GM12878 (cell line): Measurements from ENCODE around the gene PFKFB2. TPM values are rescaled to one million over a fixed set of nuclear protein-coding genes. Genes with fewer than 3 reads are reported as not detected.

ENCODE experiments used
- ATAC-seq: fragments of 200-7000 bp; cut with Tn5 transposase; 3 replicates; pipeline ENCODE4 v1.9.1; 2020; ENCODE audit warnings: mild to moderate bottlenecking, moderate library complexity
- BruUV-seq: library from RNA; stranded (reverse); fragments of 400-500 nt; replicated peaks from 2 replicates; lab custom pipeline; 2021; lab: Mats Ljungman, UMichigan
- CTCF ChIA-PET: fragments of 300-600 bp; sonication (Branson Sonifier 250); formaldehyde crosslinking; extraction: SDS; loops from one replicate; lab custom pipeline; 2021; ENCODE audit warnings: inconsistent platforms; lab: Yijun Ruan, JAX
- POLR2A ChIA-PET: fragments of 350-600 bp; formaldehyde crosslinking; extraction: SDS; loops from one replicate; lab custom pipeline; 2021; ENCODE audit warnings: inconsistent platforms; lab: Charles Lee
- RAD21 ChIA-PET: fragments of 300-600 bp; sonication (Branson Sonifier 250); formaldehyde crosslinking; loops from one replicate; lab custom pipeline; 2023; ENCODE audit warnings: antibody characterized with exemption; ENCODE audit not compliant: unreplicated experiment; lab: Charles Lee
- SMC1A ChIA-PET: fragments of 300-600 bp; sonication (Branson Sonifier 250); formaldehyde crosslinking; loops from one replicate; lab custom pipeline; 2023; ENCODE audit not compliant: unreplicated experiment, uncharacterized antibody; lab: Charles Lee
- DNase-seq: peaks from one replicate; pipeline ENCODE4 v3.0.0-alpha.2; 2011; ENCODE audit warnings: low read depth, low spot score
- FAIRE-seq: peaks from 3 replicates; lab custom pipeline; 2011; peaks lifted over from hg19 to GRCh38; lab: Jason Lieb, UNC
- H2AFZ ChIP-seq: 2 replicates; pipeline ENCODE4 v1.6.0; 2011; ENCODE audit warnings: low read depth, low read length, control low read depth; ENCODE audit not compliant: control insufficient read depth
- H3K27ac ChIP-seq: 2 replicates; pipeline ENCODE4 v1.5.1; 2011; ENCODE audit warnings: control low read depth; ENCODE audit not compliant: control insufficient read depth, insufficient read depth
- H3K27me3 ChIP-seq, 2 experiments: replicated peaks in 1 of 2; 2 replicates each; pipeline versions ENCODE4 v1.6.0 to v1.6.1; 2011; ENCODE audit warnings: low read length in 1 of 2; ENCODE audit not compliant: control insufficient read depth in 2 of 2, insufficient read depth in 2 of 2
- H3K36me3 ChIP-seq, 2 experiments: 2 replicates each; pipeline ENCODE4 v1.5.1; 2011; ENCODE audit warnings: low read length in 1 of 2; ENCODE audit not compliant: control insufficient read depth in 2 of 2, insufficient read depth in 2 of 2
- H3K4me1 ChIP-seq: 2 replicates; pipeline ENCODE4 v1.6.1; 2011; ENCODE audit warnings: mild to moderate bottlenecking, low read length, moderate library complexity, mixed read lengths; ENCODE audit not compliant: control insufficient read depth, insufficient read depth
- H3K4me2 ChIP-seq: 2 replicates; pipeline ENCODE4 v1.6.0; 2011; ENCODE audit warnings: control low read depth; ENCODE audit not compliant: control insufficient read depth, insufficient read depth
- H3K4me3 ChIP-seq: fragments of 200-600 bp; sonication (generic); 2 replicates; pipeline ENCODE4 v1.5.1; 2016
- H3K79me2 ChIP-seq: 2 replicates; pipeline ENCODE4 v1.6.0; 2011; ENCODE audit warnings: low read length; ENCODE audit not compliant: control insufficient read depth, insufficient read depth
- H3K9ac ChIP-seq: 2 replicates; pipeline ENCODE4 v1.8.0; 2011; ENCODE audit warnings: low read length, control low read depth, mixed read lengths; ENCODE audit not compliant: control insufficient read depth, insufficient read depth
- H3K9me3 ChIP-seq: replicated peaks from 3 replicates; pipeline ENCODE4 v1.5.1; 2011; ENCODE audit warnings: mild to moderate bottlenecking, low read length; ENCODE audit not compliant: control insufficient read depth, insufficient read depth
- H4K20me1 ChIP-seq: 2 replicates; pipeline ENCODE4 v1.6.0; 2011; ENCODE audit not compliant: control insufficient read depth, insufficient read depth
- CBX5 ChIP-seq: sonication (generic); IDR thresholded peaks from 2 replicates; pipeline ENCODE4 v1.6.1; 2016; ENCODE audit warnings: low read depth, moderate library complexity, mild to moderate bottlenecking, inconsistent platforms
- ESRRA ChIP-seq: IDR thresholded peaks from 2 replicates; pipeline ENCODE4 v1.6.1; 2012; ENCODE audit warnings: mild to moderate bottlenecking, low read length, improper control_type of control experiment
- FOXM1 ChIP-seq: IDR thresholded peaks from 2 replicates; pipeline ENCODE4 v1.6.1; 2012; ENCODE audit warnings: low read depth, mild to moderate bottlenecking, inconsistent platforms, low read length, moderate library complexity
- IRF4 ChIP-seq: IDR thresholded peaks from 2 replicates; pipeline ENCODE4 v1.6.1; 2011; ENCODE audit warnings: low read depth, low read length
- KLF5 ChIP-seq: fragments of 450-650 bp; IDR thresholded peaks from 2 replicates; pipeline ENCODE4 v1.6.1; 2014; ENCODE audit warnings: mild to moderate bottlenecking; ENCODE audit not compliant: partially characterized antibody
- NFYB ChIP-seq: IDR thresholded peaks from 2 replicates; pipeline ENCODE4 v1.6.1; 2011; ENCODE audit warnings: low read depth, mild to moderate bottlenecking, low read length, improper control_type of control experiment, moderate library complexity; ENCODE audit not compliant: insufficient read depth
- NRF1 ChIP-seq: conservative IDR thresholded peaks from 2 replicates; pipeline ENCODE4 v1.6.1; 2011; ENCODE audit warnings: mild to moderate bottlenecking, low read depth, low read length, improper control_type of control experiment
- RAD21 ChIP-seq: IDR thresholded peaks from 2 replicates; pipeline ENCODE4 v1.6.1; 2011; ENCODE audit warnings: mild to moderate bottlenecking, low read depth, low read length, moderate library complexity; ENCODE audit not compliant: insufficient read depth
- RELA ChIP-seq: fragments of 450-650 bp; IDR thresholded peaks from 2 replicates; pipeline ENCODE4 v1.8.0; 2014; ENCODE audit warnings: borderline replicate concordance; ENCODE audit not compliant: partially characterized antibody
- SMAD1 ChIP-seq: fragments of 450-650 bp; IDR thresholded peaks from 2 replicates; pipeline ENCODE4 v1.6.1; 2018; ENCODE audit warnings: mild to moderate bottlenecking, low read depth; ENCODE audit not compliant: partially characterized antibody
- SREBF1 ChIP-seq: IDR thresholded peaks from 2 replicates; pipeline ENCODE4 v1.6.1; 2012; ENCODE audit warnings: mild to moderate bottlenecking, low read length
- TCF12 ChIP-seq: IDR thresholded peaks from 2 replicates; pipeline ENCODE4 v1.6.1; 2011; ENCODE audit warnings: low read depth, mild to moderate bottlenecking, low read length
- ZSCAN29 ChIP-seq: fragments of 450-650 bp; IDR thresholded peaks from 2 replicates; pipeline ENCODE4 v1.6.1; 2017; ENCODE audit warnings: mild to moderate bottlenecking, moderate library complexity
- WGBS: methylation state at CpG from one replicate; pipeline ENCODE4 v1.1.6; 2016; ENCODE audit warnings: low lambda C conversion rate; ENCODE audit not compliant: insufficient replicate concordance, insufficient coverage; ENCODE audit errors: missing lambda C conversion rate; 5-methylcytosine and 5-hydroxymethylcytosine counted together
- in situ Hi-C: fragments of 300-500 bp; cut with MboI; formaldehyde crosslinking; loops from 9 replicates; pipeline ENCODE4 v1.14.3; 2018; ENCODE audit warnings: mixed read lengths
- intact Hi-C: fragments of 100-400 bp; cut with micrococcal nuclease; formaldehyde crosslinking; loops from one replicate; pipeline ENCODE4 v1.14.2; 2022; ENCODE audit not compliant: unreplicated experiment
- polyA plus RNA-seq, 11 experiments: library from polyadenylated mRNA; depleted of rRNA in 4 of 11; unstranded in 6 of 11; stranded (reverse) in 5 of 11; fragments of >200 nt; fragmentation: Nextera tagmentation in 4 of 11; fragmentation: Illumina TruSeq in 1 of 11; extraction: Ambion mirVana in 4 of 11; extraction: Trizol in 1 of 11; gene quantifications; 1 replicate in 1 of 11; 2 replicates in 10 of 11; pipeline versions ENCODE4 v1.2.1 to v1.2.3, GENCODE V29; 2011 to 2016; ENCODE audit warnings: inconsistent platforms in 2 of 11, missing spikeins in 2 of 11, low read depth in 1 of 11
- total RNA-seq, 4 experiments: library from RNA; depleted of rRNA in 3 of 4; stranded (reverse); fragments of >200 nt in 3 of 4; fragmentation: Illumina TruSeq in 1 of 4; extraction: Trizol in 1 of 4; gene quantifications; 2 replicates each; pipeline versions ENCODE4 v1.2.1 to v1.2.3, GENCODE V29; 2013 to 2021
- TF ChIP-seq, protein P1 (sequence below): IDR thresholded peaks from 2 replicates; pipeline ENCODE4 v1.6.1; 2012; ENCODE audit warnings: low read depth, low read length, improper control_type of control experiment
- TF ChIP-seq, protein P2 (sequence below): fragments of 450-650 bp; IDR thresholded peaks from 2 replicates; pipeline ENCODE4 v1.6.1; 2017; ENCODE audit warnings: mild to moderate bottlenecking, moderate library complexity

PFKFB2 gene
- total and polyA plus RNA-seq, 10 of the 15 experiments (the other 5 are each of a cell fraction or from before 2014, with no cell fraction given) = 0.40 to 1.3 (median 1.0) TPM

DNA sequence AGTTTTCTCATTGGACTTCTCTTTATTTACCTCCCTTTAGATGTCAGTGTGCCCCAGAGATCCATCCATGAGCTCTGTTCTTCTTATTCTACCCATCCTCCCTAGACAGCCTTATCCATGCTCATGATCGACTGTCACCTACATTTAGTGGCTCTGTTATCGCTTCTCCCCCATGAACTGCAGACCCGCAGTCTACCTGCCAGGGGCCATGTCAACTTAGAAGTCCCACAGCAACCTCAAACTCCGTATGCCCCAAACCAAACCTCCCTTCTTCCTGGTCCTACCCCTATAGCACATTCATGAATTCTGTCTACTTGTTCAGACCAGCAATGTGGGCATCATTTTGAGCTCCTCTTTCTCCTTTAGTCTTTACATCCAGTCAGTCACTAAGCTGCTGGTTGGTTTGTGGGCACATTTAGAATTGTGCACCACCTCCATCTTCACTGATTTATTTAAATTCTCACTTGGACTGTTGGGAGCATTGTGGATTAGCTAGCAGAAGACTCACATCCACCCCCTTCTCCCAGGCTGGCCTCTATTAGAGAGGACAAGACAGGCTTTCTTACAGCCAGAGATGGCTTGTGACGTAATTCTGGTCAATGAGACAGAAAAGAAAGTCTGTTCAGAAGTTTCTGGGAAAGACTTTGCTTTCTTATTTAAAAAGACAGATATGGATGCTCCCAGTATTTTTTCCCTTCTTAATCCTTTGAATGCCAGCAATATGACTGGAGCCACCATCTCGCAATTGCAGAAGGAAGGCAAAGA, 39.6 kb upstream of the PFKFB2 start:
- no peaks in the 10 kb centered on the region for H3K4me1 ChIP-seq
- TF ChIP-seq IRF4 = no peak
- TF ChIP-seq TCF12 = no peak
- TF ChIP-seq NRF1 = no peak
- no peak for TF ChIP-seq SMAD1
- no peak for TF ChIP-seq ESRRA
- no peak for TF ChIP-seq SREBF1
- TF ChIP-seq FOXM1 = no peak
- no peak for TF ChIP-seq ZSCAN29
- TF ChIP-seq, protein P1, sequence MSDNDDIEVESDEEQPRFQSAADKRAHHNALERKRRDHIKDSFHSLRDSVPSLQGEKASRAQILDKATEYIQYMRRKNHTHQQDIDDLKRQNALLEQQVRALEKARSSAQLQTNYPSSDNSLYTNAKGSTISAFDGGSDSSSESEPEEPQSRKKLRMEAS = no peak
- no peak for TF ChIP-seq RELA
- no peak for TF ChIP-seq NFYB
- no peak for TF ChIP-seq RAD21
- TF ChIP-seq KLF5 = no peak
- TF ChIP-seq CBX5 = no peak
- TF ChIP-seq, protein P2, sequence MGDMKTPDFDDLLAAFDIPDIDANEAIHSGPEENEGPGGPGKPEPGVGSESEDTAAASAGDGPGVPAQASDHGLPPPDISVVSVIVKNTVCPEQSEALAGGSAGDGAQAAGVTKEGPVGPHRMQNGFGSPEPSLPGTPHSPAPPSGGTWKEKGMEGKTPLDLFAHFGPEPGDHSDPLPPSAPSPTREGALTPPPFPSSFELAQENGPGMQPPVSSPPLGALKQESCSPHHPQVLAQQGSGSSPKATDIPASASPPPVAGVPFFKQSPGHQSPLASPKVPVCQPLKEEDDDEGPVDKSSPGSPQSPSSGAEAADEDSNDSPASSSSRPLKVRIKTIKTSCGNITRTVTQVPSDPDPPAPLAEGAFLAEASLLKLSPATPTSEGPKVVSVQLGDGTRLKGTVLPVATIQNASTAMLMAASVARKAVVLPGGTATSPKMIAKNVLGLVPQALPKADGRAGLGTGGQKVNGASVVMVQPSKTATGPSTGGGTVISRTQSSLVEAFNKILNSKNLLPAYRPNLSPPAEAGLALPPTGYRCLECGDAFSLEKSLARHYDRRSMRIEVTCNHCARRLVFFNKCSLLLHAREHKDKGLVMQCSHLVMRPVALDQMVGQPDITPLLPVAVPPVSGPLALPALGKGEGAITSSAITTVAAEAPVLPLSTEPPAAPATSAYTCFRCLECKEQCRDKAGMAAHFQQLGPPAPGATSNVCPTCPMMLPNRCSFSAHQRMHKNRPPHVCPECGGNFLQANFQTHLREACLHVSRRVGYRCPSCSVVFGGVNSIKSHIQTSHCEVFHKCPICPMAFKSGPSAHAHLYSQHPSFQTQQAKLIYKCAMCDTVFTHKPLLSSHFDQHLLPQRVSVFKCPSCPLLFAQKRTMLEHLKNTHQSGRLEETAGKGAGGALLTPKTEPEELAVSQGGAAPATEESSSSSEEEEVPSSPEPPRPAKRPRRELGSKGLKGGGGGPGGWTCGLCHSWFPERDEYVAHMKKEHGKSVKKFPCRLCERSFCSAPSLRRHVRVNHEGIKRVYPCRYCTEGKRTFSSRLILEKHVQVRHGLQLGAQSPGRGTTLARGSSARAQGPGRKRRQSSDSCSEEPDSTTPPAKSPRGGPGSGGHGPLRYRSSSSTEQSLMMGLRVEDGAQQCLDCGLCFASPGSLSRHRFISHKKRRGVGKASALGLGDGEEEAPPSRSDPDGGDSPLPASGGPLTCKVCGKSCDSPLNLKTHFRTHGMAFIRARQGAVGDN = no peak
- FAIRE-seq (no peak), DNase-seq (no peak), ATAC-seq (no peak)
- ChIA-PET POLR2A (interaction anchor here (1.3 kb wide), 1 partner anchor 12 kb away, joined by 3 read pairs; no protein-coding TSS in a partner anchor), RAD21 (no interaction called here), SMC1A (interaction anchor here (1.0 to 1.5 kb wide), 3 partner anchors 8 to 91 kb away, joined by 3 to 4 read pairs (median 4); partner anchors contain the start of gene C4BPA), CTCF (interaction anchor here (2.6 to 4.7 kb wide), 2 partner anchors 9 to 31 kb away, joined by 6 to 35 read pairs; no protein-coding TSS in a partner anchor)
- H4K20me1 ChIP-seq = no peaks in the 10 kb centered on the region
- in situ Hi-C loops (no loop called here), intact Hi-C loops (no loop called here)
- peaks cover 0 to under 1% of the 10 kb centered on the region in 2 experiments for H3K27me3 ChIP-seq
- no TSS peak for BruUV-seq
- H3K4me3 ChIP-seq = no peak overlapping the region
- H3K27ac ChIP-seq = no peak overlapping the region
- H3K79me2 ChIP-seq = no peaks in the 10 kb centered on the region
- no peaks in the 10 kb centered on the region for H3K36me3 ChIP-seq
- no peak overlapping the region for H2AFZ ChIP-seq
- H3K9me3 ChIP-seq = no peaks in the 10 kb centered on the region
- no peak overlapping the region for H3K9ac ChIP-seq
- H3K4me2 ChIP-seq = no peak overlapping the region
- 55% methylated on average over 6 of the region's 6 CpGs for WGBS
